IPS-18c (cell line): ENCODE measurements around the gene EPB41L1.

ENCODE experiments used
- H3K4me3 ChIP-seq: 2 replicates; pipeline ENCODE4 v1.7.0; 2013; ENCODE audit warnings: low read depth, mild to moderate bottlenecking, low read length, moderate library complexity; ENCODE audit not compliant: insufficient read depth
- H3K9me3 ChIP-seq: one replicate; pipeline ENCODE4 v1.6.1; 2013; ENCODE audit warnings: mild to moderate bottlenecking, low read length, moderate library complexity; ENCODE audit not compliant: control insufficient read depth, insufficient read depth

EPB41L1 gene

DNA sequence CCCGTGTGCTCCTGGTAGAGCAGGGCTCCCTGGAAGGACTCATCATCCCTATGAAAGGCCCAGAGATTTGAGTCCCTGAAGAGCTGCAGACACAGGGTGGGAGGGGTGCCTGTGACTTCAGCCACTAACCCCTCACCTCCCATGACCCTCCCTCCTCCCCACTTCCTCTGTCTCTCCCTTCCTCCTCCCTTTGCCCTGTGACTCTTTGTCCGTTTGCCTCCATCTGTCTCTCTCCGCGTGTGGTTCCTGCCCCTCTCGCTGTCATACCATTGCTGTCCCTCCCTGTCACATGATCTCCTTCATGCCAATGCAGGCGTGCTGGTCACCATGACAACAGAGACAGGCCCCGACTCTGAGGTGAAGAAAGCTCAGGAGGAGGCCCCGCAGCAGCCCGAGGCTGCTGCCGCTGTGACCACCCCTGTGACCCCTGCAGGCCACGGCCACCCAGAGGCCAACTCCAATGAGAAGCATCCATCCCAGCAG lies 19.0 kb downstream of the EPB41L1 start:
- H3K4me3 ChIP-seq = no peak overlapping the region; the same call in 1 of the 2 replicates
- peaks cover 2% of the 10 kb centered on the region for H3K9me3 ChIP-seq

GRCh38 chr20:36175016-36175415 lies 20.5 kb downstream of the EPB41L1 start:
- H3K4me3 ChIP-seq = no peak overlapping the region

DNA sequence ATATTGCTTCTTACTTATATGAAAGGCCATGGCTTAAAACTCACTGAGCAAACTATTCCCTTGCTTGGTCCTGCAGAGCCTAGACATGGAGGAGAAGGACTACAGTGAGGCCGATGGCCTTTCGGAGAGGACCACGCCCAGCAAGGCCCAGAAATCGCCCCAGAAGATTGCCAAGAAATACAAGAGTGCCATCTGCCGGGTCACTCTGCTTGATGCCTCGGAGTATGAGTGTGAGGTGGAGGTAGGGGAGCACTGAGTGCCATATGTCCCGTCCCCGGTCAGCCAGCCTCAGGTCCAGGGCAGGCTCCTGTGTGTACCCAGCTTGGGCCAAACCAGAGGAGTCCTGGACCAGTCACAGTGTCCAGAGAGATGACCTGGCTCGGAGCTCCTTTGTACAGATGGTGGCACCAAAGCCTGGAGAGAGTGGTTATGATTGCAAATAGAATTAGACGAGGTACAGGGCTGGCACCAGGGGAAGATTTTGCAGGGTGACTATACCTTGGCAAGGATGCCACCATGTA lies 21.0 kb downstream of the EPB41L1 start:
- no peak overlapping the region for H3K4me3 ChIP-seq
- H3K9me3 ChIP-seq = peaks cover 2% of the 10 kb centered on the region

More at GRCh38 chr20:36175016-36175415, 20.5 kb downstream of the EPB41L1 start:
- H3K9me3 ChIP-seq = peaks cover 2% of the 10 kb centered on the region

DNA sequence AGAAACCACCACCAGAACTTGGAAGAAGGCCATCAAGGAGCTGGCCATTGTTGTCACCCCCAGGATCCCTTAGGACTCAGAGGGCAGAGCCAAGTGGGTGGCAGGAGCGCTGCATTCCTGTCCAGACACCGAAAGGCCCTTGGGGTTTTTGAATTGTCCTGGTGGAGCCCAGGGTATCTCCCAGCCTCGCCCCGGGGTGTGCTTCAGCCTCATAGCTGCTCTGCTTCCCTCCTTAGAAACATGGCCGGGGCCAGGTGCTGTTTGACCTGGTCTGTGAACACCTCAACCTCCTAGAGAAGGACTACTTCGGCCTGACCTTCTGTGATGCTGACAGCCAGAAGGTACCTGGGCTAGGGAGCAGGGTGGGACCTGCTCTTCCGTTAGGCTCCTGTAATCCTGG lies 23.2 kb downstream of the EPB41L1 start:
- H3K4me3 ChIP-seq = no peak overlapping the region
- no peaks in the 10 kb centered on the region for H3K9me3 ChIP-seq

- no peaks in the 10 kb centered on the region for H3K9me3 ChIP-seq
- no peak overlapping the region for H3K4me3 ChIP-seq
Measured at GRCh38 chr20:36179170-36179945, 24.8 kb downstream of the EPB41L1 start.

GRCh38 chr20:36180323-36180722 lies 25.8 kb downstream of the EPB41L1 start:
- no peaks in the 10 kb centered on the region for H3K9me3 ChIP-seq
- H3K4me3 ChIP-seq = no peak overlapping the region

GRCh38 chr20:36181934-36182603 lies 27.5 kb downstream of the EPB41L1 start:
- no peaks in the 10 kb centered on the region for H3K9me3 ChIP-seq
- no peak overlapping the region for H3K4me3 ChIP-seq

DNA sequence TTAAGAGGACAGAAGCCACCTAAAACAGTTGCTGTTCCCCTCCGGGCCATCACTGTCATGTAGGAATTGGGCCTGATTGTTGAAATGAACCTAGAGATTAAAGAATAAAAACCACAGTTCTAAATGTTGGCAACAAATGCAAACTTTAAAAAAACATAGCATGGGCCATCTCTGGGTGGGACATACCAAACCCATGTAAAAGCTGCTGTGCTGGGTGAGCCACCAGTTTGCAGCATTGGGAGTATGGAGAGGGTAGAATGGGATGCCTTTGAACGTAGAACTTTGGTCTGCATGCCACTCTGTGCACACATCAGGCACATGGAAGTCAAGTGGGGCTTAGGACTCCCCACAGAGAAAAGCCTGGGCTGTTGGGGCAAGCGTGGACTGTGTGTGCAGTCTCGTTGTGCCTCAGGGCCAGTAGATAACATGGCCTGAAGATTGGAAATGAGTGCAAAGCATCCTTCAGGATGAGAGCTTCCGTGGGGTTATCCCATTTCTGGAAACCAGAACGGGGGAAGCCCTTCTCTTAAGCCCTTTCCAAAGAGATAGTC lies 28.1 kb downstream of the EPB41L1 start:
- Histone ChIP-seq H3K4me3 (no peak overlapping the region), H3K9me3 (no peaks in the 10 kb centered on the region)

DNA sequence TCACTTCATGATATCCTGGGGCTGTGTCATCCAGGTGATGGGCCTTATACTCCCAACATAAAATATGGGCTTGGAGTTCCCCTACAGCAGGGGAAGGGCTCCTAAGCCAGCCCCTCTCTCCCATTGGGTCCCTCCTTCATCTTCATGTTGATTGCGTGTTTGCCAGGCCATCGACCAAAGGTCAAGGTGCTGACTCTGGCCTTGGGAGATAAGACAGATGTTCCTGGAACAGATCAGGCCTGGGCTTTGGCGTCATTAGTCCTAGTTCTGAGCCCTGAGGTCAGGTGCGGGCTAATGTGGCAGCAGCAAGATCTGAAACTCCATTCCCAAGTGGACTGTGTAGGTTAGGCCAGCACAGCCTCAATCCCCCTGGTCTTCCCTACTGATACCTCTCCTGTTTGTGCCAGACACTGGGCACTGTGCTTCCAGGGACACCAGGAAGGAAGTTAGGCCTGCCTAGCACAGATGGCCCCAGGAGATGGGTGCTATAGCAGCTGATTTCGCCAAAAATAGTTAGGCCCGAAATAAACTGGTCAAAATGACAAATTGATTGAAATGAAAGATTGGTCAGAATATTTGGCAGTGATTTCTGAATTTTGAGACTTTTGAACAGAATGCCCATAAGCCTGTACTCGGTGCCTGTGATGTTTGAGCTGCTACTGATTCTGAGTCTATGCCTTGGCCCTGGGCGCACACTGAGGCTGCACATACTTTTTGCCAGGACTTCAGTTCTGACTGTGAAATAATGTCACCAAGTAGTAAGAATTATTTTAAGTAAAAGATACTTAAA lies 28.8 kb downstream of the EPB41L1 start:
- H3K4me3 ChIP-seq = no peak overlapping the region

DNA sequence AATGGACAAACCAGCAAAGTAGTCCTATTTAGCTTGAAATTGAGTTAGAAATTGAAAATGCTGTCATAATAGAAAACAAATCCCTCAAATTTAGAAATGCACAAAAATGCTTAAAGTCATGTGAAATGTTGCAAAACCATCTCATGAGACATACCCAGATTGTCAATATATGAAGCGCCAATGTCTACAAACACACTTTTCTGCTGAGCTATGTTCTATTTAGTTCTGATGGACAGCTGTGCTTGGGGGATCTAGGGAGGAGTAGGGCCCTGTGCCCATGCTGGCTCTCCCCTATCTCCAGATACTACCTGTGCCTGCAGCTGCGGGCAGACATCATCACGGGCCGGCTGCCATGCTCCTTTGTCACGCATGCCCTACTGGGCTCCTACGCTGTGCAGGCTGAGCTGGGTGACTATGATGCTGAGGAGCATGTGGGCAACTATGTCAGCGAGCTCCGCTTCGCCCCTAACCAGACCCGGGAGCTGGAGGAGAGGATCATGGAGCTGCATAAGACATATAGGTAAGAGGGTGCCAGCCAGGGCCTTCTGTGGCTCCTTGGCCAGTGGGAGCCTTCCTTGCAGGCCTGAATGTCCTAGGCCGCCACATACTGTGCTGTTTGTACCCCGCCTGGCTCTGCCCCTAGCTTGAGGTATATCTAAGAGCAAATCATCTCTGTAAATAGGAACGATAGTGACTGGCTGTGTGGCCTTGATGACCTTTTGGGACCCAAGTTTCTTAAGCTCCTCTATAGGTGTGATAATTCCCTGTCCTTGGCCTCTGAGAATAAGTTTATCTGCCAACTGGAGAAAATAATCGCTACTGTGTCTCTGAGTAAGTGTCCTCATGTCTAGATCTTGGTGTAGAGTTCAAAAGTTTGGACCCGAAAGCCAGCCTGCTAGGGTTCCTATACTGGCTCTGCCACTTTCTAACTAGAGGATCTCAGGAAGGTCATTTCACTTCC lies 30.6 kb downstream of the EPB41L1 start:
- no peak overlapping the region for H3K4me3 ChIP-seq
- H3K9me3 ChIP-seq = no peaks in the 10 kb centered on the region

More for the DNA sequence above, 28.8 kb downstream of the EPB41L1 start:
- no peaks in the 10 kb centered on the region for H3K9me3 ChIP-seq

- Histone ChIP-seq H3K4me3 (no peak overlapping the region), H3K9me3 (no peaks in the 10 kb centered on the region)
Measured at GRCh38 chr20:36193977-36194712, 39.6 kb downstream of the EPB41L1 start.

DNA sequence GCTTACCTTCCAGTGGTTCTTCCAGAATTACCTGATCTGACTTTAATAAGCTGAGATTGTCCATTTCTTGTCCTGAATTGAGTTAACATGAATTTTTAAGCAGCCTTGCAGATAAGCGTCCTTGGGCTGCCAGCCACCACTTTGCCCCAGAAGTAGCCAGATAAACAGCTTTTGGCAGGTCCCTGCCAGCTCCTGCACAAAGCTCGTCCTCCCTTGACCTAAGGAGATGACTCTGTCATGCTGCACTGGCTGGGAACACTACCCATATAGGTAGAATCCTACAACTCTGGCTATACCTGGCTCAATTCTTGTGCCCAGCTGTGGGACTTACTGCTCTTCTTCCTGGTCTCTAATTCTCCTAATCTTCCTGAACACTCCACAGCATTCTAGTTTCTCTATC lies 42.1 kb downstream of the EPB41L1 start:
- no peak overlapping the region for H3K4me3 ChIP-seq
- H3K9me3 ChIP-seq = no peaks in the 10 kb centered on the region

DNA sequence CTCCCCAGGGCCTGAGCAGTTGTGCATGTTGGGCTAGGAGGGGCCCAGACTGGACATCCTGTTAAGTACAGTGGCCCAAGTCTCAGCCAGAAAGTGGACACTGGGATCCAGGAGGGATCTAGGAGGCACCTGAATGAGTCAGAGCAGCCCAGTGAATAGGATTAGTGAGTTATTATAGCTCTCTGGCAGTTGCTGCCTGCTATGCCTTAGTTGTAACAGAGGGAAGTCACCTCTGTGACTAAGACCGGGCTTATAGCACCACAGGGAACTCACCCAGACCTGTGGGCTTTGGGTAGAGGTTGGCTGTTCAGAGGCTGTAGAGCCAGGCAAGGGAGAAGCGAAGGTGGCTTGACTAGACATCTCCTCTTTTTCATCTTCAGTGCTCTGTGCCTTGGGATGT lies 42.7 kb downstream of the EPB41L1 start:
- no peak overlapping the region for H3K4me3 ChIP-seq

DNA sequence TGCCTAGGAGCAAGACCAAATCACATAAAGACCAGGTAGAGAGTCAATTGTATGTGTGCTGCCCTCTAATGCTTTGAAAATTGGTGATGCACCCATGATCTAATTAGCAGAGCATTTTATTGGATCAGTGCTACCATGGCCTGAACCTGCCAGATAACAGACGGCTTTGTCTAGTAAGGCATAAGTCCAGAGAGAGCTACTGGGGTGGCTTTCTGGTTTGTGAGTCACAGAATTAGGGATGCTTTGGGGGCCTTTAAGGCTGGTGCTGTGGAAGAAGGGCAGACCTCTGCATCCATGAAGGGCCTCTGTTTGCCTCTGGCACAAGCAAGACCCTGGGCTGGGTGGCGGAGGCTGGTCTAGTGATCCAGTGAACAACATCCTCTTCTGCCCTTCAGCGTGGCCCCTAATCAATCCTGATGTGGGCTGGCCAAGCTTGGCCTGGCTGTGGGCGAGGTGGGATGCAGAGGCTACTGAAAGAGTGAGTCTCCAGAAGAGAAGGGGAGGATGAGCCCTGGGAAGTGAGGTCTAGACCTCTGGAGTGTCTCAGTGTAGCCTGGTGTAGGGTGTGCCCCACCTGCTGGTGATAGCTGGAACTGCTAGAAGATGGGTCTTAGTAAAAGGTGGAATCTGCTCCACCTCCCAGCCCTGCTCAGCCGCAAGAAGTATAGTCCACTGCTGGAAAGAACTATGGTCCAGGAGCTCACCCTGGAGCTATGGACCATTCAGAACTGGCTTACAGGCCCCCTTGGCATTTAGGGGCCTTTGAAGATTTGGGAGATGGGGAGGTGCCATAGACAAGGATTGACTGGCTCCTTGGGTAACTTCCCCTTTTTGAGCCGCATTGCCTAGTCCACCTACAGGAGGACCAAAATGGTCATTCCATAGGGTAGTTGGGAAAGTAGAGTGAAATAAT lies 45.1 kb downstream of the EPB41L1 start:
- no peaks in the 10 kb centered on the region for H3K9me3 ChIP-seq
- no peak overlapping the region for H3K4me3 ChIP-seq

More for the DNA sequence above, 42.7 kb downstream of the EPB41L1 start:
- no peaks in the 10 kb centered on the region for H3K9me3 ChIP-seq

GRCh38 chr20:36200451-36200850 lies 45.9 kb downstream of the EPB41L1 start:
- no peaks in the 10 kb centered on the region for H3K9me3 ChIP-seq
- no peak overlapping the region for H3K4me3 ChIP-seq
